ENCODE measurements around the gene GPC1.

The GPC1 gene

DNA sequence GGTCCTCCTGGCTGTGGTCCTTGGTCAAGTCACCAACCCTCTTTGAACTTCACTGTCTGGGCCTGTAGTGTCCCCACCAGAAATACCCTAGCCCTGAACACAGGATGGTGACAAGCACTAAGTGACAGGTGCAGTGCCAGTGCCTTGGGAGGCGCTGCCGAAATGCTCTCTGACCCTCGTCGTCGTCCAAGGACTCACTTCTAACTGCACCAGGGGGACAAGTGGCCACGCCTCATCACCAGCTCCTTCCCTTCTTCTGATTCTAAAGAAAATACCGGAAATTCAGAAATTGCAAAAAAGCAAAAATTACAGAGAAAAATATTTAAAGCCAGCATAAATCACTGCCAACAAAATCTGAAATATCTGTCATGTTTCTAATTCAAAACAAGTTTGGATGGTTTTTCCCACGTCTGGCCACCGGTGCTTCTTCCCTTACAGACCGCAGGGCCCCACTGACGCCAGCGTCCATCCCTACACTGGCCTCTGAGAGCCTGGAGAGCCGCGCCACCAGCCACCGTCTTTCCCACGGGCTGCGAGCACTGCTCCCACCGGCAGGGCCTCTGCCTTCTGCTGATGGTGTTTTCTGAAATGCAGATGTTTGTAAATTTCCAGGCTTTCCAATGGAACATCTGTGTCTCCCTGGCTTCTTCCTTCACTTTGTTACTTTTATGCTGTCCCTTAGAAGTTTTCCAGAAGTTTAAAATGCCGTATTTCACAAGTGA, 37.4 kb upstream of the GPC1 start:
- no peak for DNase-seq

DNA sequence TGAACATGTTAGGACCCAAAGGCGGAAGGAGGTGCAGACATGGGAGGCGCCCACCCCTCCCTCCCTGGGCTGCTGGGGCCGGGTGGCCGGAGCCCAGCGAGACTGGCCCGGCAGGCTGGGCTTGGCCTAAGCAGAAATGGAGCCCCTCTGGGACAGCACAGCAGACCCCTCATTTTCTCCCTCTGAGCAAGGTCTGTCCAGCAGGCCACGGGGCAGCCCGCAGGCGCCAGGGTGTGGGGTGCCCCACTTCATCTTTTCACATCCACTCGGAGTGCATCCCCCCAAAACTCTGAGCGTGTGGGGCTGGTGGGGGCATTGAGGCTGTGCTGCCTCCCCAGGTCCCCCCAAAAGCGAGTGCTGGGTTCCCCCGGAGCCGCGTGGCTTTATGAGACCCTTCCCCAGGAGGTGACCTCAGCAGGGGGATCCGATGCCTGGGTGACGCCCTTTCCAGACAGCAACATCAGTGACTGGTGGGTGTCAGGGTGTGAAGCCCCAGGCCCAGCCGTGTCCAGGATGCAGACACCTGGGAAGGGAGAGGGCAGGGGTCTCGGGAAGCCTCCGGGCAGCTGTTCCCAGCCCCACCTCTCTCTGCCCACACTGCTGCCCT, 36.7 kb upstream of the GPC1 start:
- no peak for DNase-seq

DNA sequence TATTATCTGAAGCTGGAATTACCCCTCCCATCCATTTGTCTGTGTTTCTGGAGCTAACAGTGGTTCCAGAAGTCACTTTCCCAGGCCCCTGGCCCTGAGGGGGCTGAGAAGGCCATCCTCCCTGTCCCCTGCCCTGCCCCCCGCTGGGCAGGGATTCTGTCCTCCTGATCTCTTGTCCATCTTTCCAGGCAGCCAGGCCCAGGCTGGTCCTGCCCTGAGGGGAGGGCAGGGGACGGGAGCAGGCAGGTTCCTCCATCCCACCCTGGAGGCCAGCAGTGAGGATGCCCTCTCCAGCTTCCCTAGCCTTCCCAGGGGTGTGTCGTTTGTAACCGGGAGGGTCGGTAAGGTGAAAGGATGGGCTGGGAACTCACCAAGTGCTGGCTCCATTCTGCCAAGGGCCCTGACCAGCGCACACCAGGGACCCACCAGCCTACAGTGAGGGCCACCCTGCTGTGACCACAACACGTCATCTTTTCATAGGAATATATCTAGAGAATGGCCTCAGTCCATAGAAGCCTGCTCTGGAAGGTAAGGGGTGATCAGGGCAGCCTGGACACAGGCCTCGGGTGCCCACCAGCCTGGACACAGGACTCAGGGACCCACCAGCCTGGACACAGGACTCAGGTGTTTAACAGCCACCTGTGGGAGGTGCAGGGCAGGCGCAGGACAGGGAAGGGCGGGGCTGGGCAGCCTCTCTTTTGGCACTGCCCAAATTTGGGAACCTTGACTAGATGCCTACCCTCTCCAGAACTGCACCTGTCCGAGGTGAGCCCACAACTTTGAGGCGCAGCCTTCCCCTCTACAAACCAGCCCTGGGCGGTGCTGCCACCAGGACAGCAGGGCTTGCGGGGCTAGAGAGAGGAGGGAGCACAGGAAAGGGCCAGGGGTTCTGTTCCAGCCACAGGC, 35.8 kb upstream of the GPC1 start:
- DNase-seq: no peak

DNA sequence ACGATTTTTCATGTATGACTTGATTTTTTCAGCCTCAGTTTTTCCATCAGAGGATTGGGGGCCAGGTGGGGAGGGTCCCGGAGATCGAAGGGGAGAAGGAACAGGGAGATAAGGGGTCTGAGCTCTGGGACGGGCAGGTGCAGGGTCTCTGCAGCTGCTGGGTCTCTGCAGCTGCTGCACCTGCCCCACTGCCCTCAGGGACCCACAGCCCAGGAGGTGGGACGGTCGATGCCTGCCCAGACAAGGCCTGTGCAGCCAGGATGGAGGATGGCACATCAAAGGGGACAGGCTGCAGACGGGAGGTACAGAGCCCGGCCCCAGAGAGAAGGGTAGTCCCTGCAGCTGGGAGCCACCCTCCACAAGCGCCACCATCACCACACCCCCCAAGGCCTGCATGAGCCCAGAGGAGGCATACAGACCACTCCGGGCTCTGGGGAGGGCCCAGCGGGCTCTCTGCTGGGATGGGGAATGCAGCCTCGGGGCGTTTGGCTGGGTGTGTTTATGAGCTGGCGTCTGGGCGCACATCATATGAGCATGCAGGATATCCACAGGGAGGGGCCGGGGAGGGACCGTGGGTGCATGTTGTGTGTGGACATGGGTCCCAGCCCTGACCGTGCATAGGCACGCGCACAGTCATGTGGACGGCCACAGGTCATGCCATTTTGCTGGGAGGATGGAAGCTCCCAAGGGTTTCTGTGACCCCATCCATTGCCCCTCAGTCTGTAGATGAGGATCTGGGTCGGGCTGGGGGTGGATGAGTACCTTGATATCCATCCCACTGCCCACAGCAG, 34.9 kb upstream of the GPC1 start:
- DNase-seq: no peak

DNA sequence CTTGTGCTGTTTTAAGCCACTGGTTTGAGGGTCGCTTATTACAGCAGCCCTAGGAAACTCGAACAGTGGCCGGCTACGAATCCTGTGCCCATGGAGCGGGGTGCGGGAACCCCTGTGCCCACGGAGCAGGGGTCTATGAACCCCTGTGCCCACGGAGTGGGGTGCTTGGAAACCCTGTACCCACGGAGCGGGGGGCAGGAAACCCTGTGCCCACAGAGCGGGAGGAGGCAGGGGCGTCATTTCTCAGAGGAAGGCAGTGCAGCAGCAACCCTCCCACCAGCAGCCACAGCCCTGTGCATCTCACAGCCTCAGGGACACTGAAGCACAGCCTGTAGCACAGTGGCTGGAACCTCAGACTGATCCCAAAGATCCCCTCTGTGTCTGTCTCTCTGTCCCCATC, 34.2 kb upstream of the GPC1 start:
- DNase-seq: no peak

DNA sequence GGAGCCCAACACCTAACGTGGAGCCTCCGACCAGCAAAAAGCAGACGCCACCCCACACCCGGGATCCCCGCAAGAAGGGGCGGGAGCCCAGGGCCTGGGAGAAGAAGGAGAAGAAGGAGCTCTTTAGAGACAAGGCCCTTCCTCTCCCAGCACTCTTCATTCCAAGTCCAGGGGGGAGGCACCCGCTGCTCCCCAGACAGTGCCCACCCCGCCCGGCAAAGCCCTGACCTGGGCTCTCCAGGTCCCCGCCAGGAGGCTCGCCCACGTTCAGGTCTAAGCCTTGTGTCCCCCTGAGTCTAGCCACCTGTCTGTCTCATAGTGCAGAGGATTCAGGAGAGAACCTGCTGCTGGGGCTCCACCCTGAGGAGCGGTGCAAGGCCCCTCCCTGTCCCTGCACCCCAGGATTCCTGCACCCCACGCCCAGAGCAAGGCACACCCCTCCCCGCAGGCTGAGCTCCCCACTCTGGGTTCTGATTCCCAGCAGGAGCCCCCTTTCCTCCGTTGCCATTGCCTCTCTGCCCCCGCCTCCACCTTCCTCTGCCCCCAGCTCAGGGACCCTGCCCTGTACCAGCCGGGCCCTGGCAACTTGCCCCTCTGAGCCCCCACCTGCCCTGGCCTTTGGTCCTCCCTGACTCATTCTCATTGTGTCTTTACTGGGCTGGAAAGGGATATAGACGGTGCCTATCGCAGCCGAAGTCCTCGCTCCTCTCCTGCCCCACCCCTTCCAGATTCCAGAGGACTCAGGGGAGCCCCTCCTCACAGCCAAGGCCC, 33.5 kb upstream of the GPC1 start:
- no peak for DNase-seq

DNA sequence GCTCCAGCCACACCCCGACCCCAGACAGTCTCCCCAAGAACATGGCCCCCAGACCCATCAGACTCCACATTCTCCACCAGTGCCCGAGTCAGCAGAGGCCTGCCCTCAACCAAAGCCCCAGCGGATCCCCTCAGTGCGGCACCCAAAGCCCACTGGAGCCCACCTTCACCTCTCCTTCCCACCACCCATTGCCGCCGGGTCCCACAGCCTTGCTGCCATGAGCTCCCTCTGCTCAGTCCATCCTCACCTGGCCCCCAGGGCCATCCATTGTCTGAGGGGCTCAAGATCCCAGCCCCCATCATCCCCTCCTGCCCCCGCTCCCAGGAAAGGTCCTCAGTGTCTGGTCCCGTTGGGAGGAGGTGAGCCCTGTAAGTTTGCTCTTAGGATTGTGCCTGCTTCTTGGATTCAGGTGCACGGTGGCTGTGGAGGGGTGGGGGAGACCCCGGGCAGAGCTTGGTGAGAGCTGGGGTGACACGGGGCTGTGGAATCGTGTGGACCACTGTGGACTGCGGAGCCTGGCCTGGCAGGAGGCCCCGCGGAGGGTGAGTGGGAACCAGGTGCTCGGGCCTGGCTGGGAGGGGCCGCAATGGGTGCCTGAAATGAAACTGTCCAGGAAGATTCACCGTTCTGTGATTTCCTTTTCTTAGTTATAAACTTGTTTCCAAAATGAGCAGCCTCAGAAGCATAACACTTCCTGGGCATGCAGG, 32.7 kb upstream of the GPC1 start:
- no peak for DNase-seq

DNA sequence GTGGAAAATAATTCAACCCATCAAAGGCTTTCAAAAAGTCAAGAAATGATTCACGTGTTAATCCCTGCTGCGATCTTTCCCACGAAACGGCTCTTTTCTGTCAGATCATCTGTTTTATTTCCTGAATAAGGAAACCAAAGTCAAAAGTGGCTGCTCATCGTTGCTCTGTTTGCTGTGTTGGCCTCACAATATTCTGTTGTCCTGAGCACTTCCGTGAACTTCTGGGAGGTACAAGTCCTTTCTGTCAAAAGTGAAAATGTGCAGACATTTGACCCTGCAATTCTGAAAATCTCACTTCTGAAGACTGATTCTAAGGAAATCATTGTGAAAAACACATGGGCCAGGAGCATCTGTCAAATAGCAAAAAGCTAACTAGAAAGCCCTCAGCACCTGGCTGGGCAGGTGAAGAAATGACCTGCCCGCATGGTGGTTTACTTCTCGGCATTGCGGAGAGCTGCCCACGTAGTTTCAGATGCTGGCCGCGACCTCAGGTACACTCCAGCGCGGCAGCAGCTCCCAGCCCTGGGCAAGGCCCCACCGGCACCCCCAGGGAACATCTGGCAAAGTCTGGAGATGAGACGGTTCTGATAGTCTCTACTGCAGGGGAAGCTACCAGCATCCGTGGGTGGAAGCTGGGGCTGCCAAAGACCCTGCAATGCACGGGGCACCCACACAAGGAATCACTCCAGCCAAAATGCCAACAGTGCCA, 31.9 kb upstream of the GPC1 start:
- DNase-seq: no peak

DNA sequence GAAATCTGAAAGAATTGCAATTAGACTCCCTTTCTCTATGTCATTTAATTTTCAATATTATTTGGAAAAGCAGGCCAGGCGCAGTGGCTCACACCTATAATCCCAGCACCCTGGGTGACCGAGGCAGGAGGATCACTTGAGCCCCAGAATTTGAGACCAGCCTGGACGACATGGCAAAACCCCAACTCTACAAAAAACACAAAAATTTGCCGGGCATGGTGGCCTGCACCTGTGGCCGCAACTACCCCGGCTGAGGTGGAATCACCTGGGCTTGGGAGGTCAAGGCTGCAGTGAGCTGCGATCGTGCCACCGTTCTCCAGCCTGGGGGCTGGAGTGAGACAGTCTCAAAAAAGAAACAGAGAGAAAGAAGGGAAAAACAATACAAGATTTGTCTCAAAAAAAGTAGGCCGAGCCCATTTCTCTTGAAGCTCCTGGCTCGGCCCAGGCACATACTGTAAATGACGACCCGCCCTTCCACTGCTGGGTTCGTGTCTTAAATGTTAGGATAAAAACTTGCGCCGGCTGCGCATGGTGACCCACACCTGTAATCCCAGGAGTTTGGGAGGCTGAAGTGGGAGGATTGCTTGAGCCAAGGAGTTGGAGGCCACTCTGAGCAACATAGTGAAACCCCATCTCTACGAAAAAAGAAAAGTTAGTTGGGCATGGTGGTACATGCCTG, 31.1 kb upstream of the GPC1 start:
- DNase-seq: no peak

DNA sequence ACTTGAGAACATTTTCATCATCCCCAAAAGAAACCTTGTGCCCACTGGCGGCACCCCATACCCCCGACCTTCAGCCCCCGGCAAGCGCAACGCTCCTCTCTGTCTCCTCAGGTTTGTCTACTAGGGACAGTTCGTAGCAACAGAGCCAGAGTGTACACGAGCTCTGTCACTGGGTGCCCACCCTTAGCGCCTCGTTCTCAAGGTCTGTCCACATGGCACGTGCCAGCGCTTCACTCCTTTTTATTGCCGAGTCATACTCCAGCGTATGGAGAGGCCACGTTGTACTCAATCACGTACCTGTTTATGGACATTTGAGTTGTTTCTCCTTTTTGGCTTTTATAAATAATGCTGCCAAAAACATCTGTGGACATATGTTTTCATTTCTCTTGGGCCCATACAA, 30.3 kb upstream of the GPC1 start:
- no peak for DNase-seq

DNA sequence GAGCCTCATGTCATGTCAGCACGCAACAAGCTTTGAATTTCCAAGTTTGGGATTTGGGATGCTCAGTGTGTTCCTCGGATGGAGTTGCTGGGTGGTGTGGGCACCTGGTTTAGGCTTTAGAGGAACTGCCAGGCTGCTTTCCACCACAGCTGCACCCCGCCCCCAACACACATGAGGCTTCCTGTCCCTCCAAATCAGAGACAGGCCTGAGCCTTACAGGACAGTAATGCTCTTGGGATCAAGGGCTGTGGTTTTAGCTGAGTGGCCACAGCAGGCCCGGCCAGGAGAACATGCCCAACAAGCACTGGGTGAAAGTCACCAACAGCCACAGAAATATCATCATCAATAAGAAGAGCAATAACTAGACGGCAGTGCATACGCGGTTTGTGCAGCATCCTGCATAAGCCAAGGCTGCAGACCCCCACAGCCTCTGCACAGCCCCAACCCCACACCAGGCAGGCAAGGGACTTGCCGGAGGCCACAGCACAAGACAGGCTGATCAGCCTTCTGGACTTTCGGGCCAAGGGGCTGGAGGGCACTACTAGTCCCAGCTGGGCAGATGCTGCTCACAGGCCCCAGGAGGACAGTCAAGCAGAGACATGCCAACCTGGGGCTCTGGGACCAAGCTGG, 29.7 kb upstream of the GPC1 start:
- no peak for DNase-seq

DNA sequence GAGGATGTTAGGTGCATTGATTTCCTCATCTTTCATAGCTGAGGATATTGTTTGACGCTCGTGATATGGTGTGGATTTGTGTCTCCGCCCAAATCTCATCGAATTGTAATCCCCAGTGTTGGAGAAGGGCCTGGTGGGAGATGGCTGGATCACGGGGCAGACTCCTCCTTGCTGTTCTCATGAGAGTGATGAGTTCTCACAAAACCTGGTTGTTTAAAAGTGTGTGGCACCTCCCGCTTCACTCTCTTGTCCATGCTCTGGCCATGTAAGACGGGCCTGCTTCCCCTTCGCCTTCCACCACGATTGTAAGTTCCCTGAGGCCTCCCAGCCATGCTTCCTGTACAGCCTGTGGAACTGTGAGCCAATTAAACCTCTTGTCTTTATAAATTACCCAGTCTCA, 28.4 kb upstream of the GPC1 start:
- no peak for DNase-seq

DNA sequence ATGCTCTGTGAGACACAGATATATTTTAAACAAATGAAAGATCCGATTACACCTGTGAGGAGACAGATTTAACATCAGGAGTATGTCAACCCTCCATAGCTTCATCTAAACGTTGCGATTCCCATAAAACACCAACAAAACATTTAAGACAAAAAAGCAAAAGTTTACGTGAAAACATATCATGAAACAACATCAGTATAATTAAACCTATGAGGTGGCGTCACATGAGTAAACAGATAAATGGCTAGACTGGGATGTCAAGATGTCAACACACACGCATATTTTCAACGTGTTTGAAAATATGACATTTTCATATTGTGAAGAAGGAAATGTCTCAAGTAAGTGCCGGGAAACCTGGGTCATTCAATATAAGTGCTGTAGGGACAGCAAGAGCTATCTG, 25.5 kb upstream of the GPC1 start:
- DNase-seq: no peak

DNA sequence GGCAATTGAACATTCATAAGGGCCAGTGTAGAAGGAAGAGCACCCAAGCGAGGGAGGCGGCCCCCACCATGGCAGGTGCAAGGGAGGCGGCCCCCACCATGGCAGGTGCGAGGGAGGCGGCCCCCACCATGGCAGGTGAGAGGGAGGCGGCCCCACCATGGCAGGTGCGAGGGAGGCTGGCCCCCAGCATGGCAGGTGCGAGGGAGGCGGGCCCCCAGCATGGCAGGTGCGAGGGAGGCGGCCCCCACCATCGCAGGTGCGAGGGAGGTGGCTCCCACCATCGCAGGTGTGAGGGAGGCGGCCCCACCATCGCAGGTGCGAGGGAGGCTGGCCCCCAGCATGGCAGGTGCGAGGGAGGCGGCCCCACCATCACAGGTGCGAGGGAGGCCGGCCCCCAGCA, 24.7 kb upstream of the GPC1 start:
- no peak for DNase-seq

DNA sequence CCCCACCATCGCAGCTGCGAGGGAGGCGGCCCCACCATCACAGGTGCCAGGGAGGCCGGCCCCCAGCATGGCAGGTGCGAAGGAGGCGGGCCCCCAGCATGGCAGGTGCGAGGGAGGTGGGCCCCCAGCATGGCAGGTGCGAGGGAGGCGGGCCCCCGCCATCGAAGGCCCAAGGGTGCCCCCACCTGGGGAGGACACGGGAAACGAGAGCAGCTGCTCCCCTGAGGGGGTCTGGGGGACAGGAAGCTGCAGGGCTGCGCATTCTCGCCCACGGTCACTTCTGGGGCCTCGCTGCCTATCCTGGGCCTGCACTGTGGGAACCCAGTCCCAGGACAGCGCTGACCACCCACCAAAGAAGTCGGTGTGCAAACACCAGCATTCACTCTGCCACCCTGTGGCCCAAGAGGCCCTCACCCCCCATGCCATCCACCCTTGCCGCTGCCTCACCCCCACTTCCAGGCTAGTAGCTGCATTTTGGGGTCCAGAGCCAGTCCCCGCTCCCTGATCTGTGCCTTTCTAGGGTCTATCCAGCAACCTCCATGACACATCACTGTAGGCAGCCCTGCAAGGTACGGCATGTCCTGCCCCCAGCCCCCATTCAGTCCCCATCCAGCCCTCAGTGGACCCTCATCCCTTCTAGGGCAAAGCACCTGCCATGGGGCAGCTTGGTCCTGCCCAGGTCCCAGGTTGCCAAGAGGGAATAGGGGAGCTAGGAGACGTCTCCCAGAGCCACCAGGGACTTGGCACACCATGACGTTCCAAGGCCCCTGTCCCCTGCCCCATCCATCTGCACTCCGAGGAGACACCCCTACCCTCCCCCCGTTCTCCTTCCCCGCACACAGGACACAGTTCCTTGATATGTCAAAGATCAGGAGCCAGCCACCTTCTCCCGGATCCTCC, 24.0 kb upstream of the GPC1 start:
- no peak for DNase-seq

DNA sequence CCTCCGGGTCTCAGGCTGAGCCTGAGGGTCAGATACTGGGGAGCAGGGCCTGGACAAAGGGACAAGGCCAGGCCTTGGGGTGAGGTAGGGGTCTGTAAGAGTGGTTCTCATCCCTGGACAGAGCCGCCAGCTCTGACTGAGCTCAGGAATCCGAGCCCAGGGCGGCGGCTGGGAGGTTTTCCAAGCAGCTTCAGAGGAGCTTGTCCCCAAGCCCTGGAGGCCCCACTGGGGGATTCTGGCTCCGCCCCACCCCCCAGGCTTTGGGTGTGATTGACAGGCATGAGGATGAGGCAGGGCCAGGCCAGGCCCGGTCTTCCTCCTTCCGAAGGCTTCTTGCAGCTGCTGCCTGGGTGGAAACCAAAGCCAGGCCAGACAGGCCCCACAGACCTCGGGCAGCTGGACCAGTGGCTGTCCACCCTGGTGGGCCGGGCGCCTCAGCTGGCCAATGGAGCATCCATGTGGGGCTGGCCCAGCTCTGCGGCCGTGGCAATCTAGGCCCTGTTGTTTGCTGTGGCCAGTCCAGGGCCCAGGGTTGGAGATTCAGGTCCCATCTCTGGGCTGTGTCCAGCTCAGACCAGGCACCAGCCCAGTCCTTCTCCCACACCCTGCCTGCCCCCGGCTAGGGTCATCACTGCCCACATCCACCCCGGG, 23.1 kb upstream of the GPC1 start:
- no peak for DNase-seq

DNA sequence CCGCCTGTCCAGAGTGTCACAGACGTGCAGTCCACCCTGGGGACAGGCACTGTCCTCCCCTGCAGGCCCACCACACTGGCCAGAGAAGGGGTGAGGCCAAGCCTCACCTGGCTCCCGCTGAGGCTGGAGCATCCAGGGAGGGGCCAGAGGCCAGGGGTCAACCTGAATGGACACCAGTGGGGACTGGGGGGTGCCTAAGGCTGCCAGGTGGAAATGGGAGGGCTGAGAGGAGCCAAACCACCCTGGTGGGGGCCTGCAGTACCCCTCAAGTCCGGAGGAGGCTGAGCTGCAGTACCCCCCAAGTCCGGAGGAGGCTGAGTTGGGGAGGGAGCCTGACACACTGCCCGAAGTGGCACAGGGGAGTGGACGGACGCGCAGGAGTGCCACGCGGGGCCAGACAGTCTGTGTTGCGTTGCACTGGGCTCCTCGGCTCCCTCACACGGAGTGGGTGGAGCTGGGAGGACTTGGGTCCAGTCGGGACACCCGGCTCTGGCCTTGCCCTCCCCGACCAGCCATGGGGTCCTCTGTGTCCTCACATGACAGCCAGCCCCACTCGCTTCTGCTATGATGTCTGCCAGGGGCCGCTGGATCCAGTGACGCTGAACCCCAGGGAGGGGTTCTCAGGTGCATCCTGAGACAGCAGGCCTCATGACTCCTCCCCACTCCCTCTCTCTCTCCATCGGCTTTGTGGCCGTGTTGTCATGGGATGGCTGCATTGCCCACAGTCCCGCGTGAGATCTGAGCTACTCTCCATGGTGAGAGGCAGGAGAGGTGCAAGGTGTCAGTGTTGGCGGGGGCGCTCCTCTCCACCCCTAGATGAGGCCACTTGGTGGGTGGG, 22.3 kb upstream of the GPC1 start:
- DNase-seq: no peak
